GM12878 (cell line): Measurements from ENCODE around the gene ATP8A1. TPM values are rescaled to one million over a fixed set of nuclear protein-coding genes. Genes with fewer than 3 reads are reported as not detected.

ENCODE experiments used
- ATAC-seq: fragments of 200-7000 bp; cut with Tn5 transposase; 3 replicates; pipeline ENCODE4 v1.9.1; 2020; ENCODE audit warnings: mild to moderate bottlenecking, moderate library complexity
- BruUV-seq: library from RNA; stranded (reverse); fragments of 400-500 nt; replicated peaks from 2 replicates; lab custom pipeline; 2021; lab: Mats Ljungman, UMichigan
- CTCF ChIA-PET: fragments of 300-600 bp; sonication (Branson Sonifier 250); formaldehyde crosslinking; extraction: SDS; loops from one replicate; lab custom pipeline; 2021; ENCODE audit warnings: inconsistent platforms; lab: Yijun Ruan, JAX
- POLR2A ChIA-PET: fragments of 350-600 bp; formaldehyde crosslinking; extraction: SDS; loops from one replicate; lab custom pipeline; 2021; ENCODE audit warnings: inconsistent platforms; lab: Charles Lee
- RAD21 ChIA-PET: fragments of 300-600 bp; sonication (Branson Sonifier 250); formaldehyde crosslinking; loops from one replicate; lab custom pipeline; 2023; ENCODE audit warnings: antibody characterized with exemption; ENCODE audit not compliant: unreplicated experiment; lab: Charles Lee
- SMC1A ChIA-PET: fragments of 300-600 bp; sonication (Branson Sonifier 250); formaldehyde crosslinking; loops from one replicate; lab custom pipeline; 2023; ENCODE audit not compliant: unreplicated experiment, uncharacterized antibody; lab: Charles Lee
- DNase-seq: peaks from one replicate; pipeline ENCODE4 v3.0.0-alpha.2; 2011; ENCODE audit warnings: low read depth, low spot score
- FAIRE-seq: peaks from 3 replicates; lab custom pipeline; 2011; peaks lifted over from hg19 to GRCh38; lab: Jason Lieb, UNC
- H2AFZ ChIP-seq: 2 replicates; pipeline ENCODE4 v1.6.0; 2011; ENCODE audit warnings: low read depth, low read length, control low read depth; ENCODE audit not compliant: control insufficient read depth
- H3K27ac ChIP-seq: 2 replicates; pipeline ENCODE4 v1.5.1; 2011; ENCODE audit warnings: control low read depth; ENCODE audit not compliant: control insufficient read depth, insufficient read depth
- H3K27me3 ChIP-seq, 2 experiments: replicated peaks in 1 of 2; 2 replicates each; pipeline versions ENCODE4 v1.6.0 to v1.6.1; 2011; ENCODE audit warnings: low read length in 1 of 2; ENCODE audit not compliant: control insufficient read depth in 2 of 2, insufficient read depth in 2 of 2
- H3K36me3 ChIP-seq, 2 experiments: 2 replicates each; pipeline ENCODE4 v1.5.1; 2011; ENCODE audit warnings: low read length in 1 of 2; ENCODE audit not compliant: control insufficient read depth in 2 of 2, insufficient read depth in 2 of 2
- H3K4me1 ChIP-seq: 2 replicates; pipeline ENCODE4 v1.6.1; 2011; ENCODE audit warnings: mild to moderate bottlenecking, low read length, moderate library complexity, mixed read lengths; ENCODE audit not compliant: control insufficient read depth, insufficient read depth
- H3K4me2 ChIP-seq: 2 replicates; pipeline ENCODE4 v1.6.0; 2011; ENCODE audit warnings: control low read depth; ENCODE audit not compliant: control insufficient read depth, insufficient read depth
- H3K4me3 ChIP-seq: fragments of 200-600 bp; sonication (generic); 2 replicates; pipeline ENCODE4 v1.5.1; 2016
- H3K79me2 ChIP-seq: 2 replicates; pipeline ENCODE4 v1.6.0; 2011; ENCODE audit warnings: low read length; ENCODE audit not compliant: control insufficient read depth, insufficient read depth
- H3K9ac ChIP-seq: 2 replicates; pipeline ENCODE4 v1.8.0; 2011; ENCODE audit warnings: low read length, control low read depth, mixed read lengths; ENCODE audit not compliant: control insufficient read depth, insufficient read depth
- H3K9me3 ChIP-seq: replicated peaks from 3 replicates; pipeline ENCODE4 v1.5.1; 2011; ENCODE audit warnings: mild to moderate bottlenecking, low read length; ENCODE audit not compliant: control insufficient read depth, insufficient read depth
- H4K20me1 ChIP-seq: 2 replicates; pipeline ENCODE4 v1.6.0; 2011; ENCODE audit not compliant: control insufficient read depth, insufficient read depth
- CREB1 ChIP-seq: IDR thresholded peaks from 2 replicates; pipeline ENCODE4 v1.6.1; 2012; ENCODE audit warnings: low read depth, mild to moderate bottlenecking, inconsistent platforms
- EED ChIP-seq: sonication (generic); IDR thresholded peaks from 2 replicates; pipeline ENCODE4 v1.6.1; 2016; ENCODE audit warnings: antibody characterized with exemption, low read depth
- IKZF2 ChIP-seq, 2 experiments: fragments of 450-650 bp; IDR thresholded peaks; 2 replicates each; pipeline ENCODE4 v1.6.1; 2017; ENCODE audit warnings: mild to moderate bottlenecking in 2 of 2, moderate library complexity in 2 of 2
- JUNB ChIP-seq: IDR thresholded peaks from 2 replicates; pipeline ENCODE4 v1.6.1; 2016; ENCODE audit warnings: antibody characterized with exemption, mild to moderate bottlenecking
- NFXL1 ChIP-seq: fragments of 450-650 bp; IDR thresholded peaks from 2 replicates; pipeline ENCODE4 v1.6.1; 2017; ENCODE audit warnings: antibody characterized with exemption, mild to moderate bottlenecking, borderline replicate concordance
- NFYA ChIP-seq: IDR thresholded peaks from 2 replicates; pipeline ENCODE4 v1.6.1; 2011; ENCODE audit warnings: low read depth, mild to moderate bottlenecking, low read length, improper control_type of control experiment, borderline replicate concordance
- RELA ChIP-seq: fragments of 450-650 bp; IDR thresholded peaks from 2 replicates; pipeline ENCODE4 v1.8.0; 2014; ENCODE audit warnings: borderline replicate concordance; ENCODE audit not compliant: partially characterized antibody
- TBL1XR1 ChIP-seq: IDR thresholded peaks from 2 replicates; pipeline ENCODE4 v1.6.1; 2012; ENCODE audit warnings: low read depth, low read length, improper control_type of control experiment
- USF2 ChIP-seq: IDR thresholded peaks from 2 replicates; pipeline ENCODE4 v1.6.1; 2011; ENCODE audit warnings: low read depth, low read length, improper control_type of control experiment, borderline replicate concordance
- WGBS: methylation state at CpG from one replicate; pipeline ENCODE4 v1.1.6; 2016; ENCODE audit warnings: low lambda C conversion rate; ENCODE audit not compliant: insufficient replicate concordance, insufficient coverage; ENCODE audit errors: missing lambda C conversion rate; 5-methylcytosine and 5-hydroxymethylcytosine counted together
- in situ Hi-C: fragments of 300-500 bp; cut with MboI; formaldehyde crosslinking; loops from 9 replicates; pipeline ENCODE4 v1.14.3; 2018; ENCODE audit warnings: mixed read lengths
- intact Hi-C: fragments of 100-400 bp; cut with micrococcal nuclease; formaldehyde crosslinking; loops from one replicate; pipeline ENCODE4 v1.14.2; 2022; ENCODE audit not compliant: unreplicated experiment
- polyA plus RNA-seq, 11 experiments: library from polyadenylated mRNA; depleted of rRNA in 4 of 11; unstranded in 6 of 11; stranded (reverse) in 5 of 11; fragments of >200 nt; fragmentation: Nextera tagmentation in 4 of 11; fragmentation: Illumina TruSeq in 1 of 11; extraction: Ambion mirVana in 4 of 11; extraction: Trizol in 1 of 11; gene quantifications; 1 replicate in 1 of 11; 2 replicates in 10 of 11; pipeline versions ENCODE4 v1.2.1 to v1.2.3, GENCODE V29; 2011 to 2016; ENCODE audit warnings: inconsistent platforms in 2 of 11, missing spikeins in 2 of 11, low read depth in 1 of 11
- total RNA-seq, 4 experiments: library from RNA; depleted of rRNA in 3 of 4; stranded (reverse); fragments of >200 nt in 3 of 4; fragmentation: Illumina TruSeq in 1 of 4; extraction: Trizol in 1 of 4; gene quantifications; 2 replicates each; pipeline versions ENCODE4 v1.2.1 to v1.2.3, GENCODE V29; 2013 to 2021

ATP8A1 gene
- total and polyA plus RNA-seq, 10 of the 15 experiments (the other 5 are each of a cell fraction or from before 2014, with no cell fraction given): 9.0 to 116 (median 37.3) TPM

- Histone ChIP-seq H3K27me3 (no peaks in the 10 kb centered on the region), H3K9ac (no peak overlapping the region), H4K20me1 (no peaks in the 10 kb centered on the region), H3K4me3 (no peak overlapping the region), H3K27ac (no peak overlapping the region), H3K4me2 (no peak overlapping the region), H3K36me3 (peaks cover 2 to 13% of the 10 kb centered on the region in 2 experiments), H3K9me3 (no peaks in the 10 kb centered on the region), H3K79me2 (no peaks in the 10 kb centered on the region), H3K4me1 (no peaks in the 10 kb centered on the region), H2AFZ (no peak overlapping the region)
- 100% methylated on average over 3 of the region's 3 CpGs for WGBS
- TF ChIP-seq IKZF2 (IDR thresholded peaks at IDR 0.05): no peak
- TF ChIP-seq TBL1XR1: no peak
- no peak for TF ChIP-seq CREB1
- no peak for TF ChIP-seq JUNB
- no peak for TF ChIP-seq NFYA
- no peak for TF ChIP-seq NFXL1
- no peak for ATAC-seq
- intact Hi-C loops: no loop called here
- BruUV-seq: no TSS peak
- DNase-seq: no peak
- ChIA-PET RAD21 (no interaction called here), CTCF (interaction anchor here (1.8 kb wide), 1 partner anchor 15 kb away, joined by 4 read pairs; no protein-coding TSS in a partner anchor), POLR2A (interaction anchor here (0.6 kb wide), 1 partner anchor 153 kb away, joined by 3 read pairs; no protein-coding TSS in a partner anchor), SMC1A (interaction anchor here (0.7 to 1.9 kb wide), 2 partner anchors 15 to 52 kb away, joined by 3 to 10 read pairs; no protein-coding TSS in a partner anchor)
- in situ Hi-C loops: no loop called here
- FAIRE-seq: no peak
Observed at GRCh38 chr4:42554072-42554471, 102.8 kb downstream of the ATP8A1 start.

- intact Hi-C loops: no loop called here
- CTCF ChIA-PET: interaction anchor here (1.0 to 1.7 kb wide), 5 partner anchors 9 to 268 kb away, joined by 3 to 8 read pairs (median 5); no protein-coding TSS in a partner anchor
Observed at GRCh38 chr4:42549896-42550295, 107.0 kb downstream of the ATP8A1 start.

More at GRCh38 chr4:42549896-42550295, 107.0 kb downstream of the ATP8A1 start:
- ChIA-PET RAD21 (no interaction called here), SMC1A (interaction anchor here (2.2 kb wide), 1 partner anchor 65 kb away, joined by 5 read pairs; no protein-coding TSS in a partner anchor), POLR2A (no interaction called here)
- BruUV-seq: no TSS peak
- no peak for TF ChIP-seq EED
- no peak for TF ChIP-seq USF2
- TF ChIP-seq RELA: no peak
- WGBS: 100% methylated on average over 1 of the region's 1 CpG
- DNase-seq (no peak), ATAC-seq (no peak), FAIRE-seq (no peak)
- in situ Hi-C loops: no loop called here
- no peaks in the 10 kb centered on the region for H3K9me3 ChIP-seq
- H3K27ac ChIP-seq: no peak overlapping the region
- no peak overlapping the region for H2AFZ ChIP-seq
- no peaks in the 10 kb centered on the region for H4K20me1 ChIP-seq
- no peaks in the 10 kb centered on the region for H3K4me1 ChIP-seq
- H3K36me3 ChIP-seq: peaks cover 2 to 11% of the 10 kb centered on the region in 2 experiments; a peak in 3 of 4 replicates
- no peak overlapping the region for H3K4me2 ChIP-seq
- H3K79me2 ChIP-seq: no peaks in the 10 kb centered on the region
- no peak overlapping the region for H3K4me3 ChIP-seq
- no peak overlapping the region for H3K9ac ChIP-seq
- H3K27me3 ChIP-seq: no peaks in the 10 kb centered on the region
